ENCODE measurements around the gene OR2Y1.

The OR2Y1 gene

GRCh38 chr5:180690562-180690961 is 49.3 kb downstream of the OR2Y1 start:
- Histone ChIP-seq H3K4me3 (ENCODE audit: low read depth, low read length) (no peak overlapping the region), H3K27ac (no peak overlapping the region)
- in situ Hi-C loops (cut with HindIII; ENCODE audit: low pct_ligation_motif_present, low sequenced_read_pairs) = no loop called here

GRCh38 chr5:180689775-180690174 is 50.1 kb downstream of the OR2Y1 start:
- H3K36me3 ChIP-seq (replicated peaks) = no peaks in the 10 kb centered on the region
- no peak for DNase-seq
- no peak overlapping the region for H3K4me3 ChIP-seq (ENCODE audit: low read depth, low read length)
- in situ Hi-C loops (cut with HindIII; ENCODE audit: low pct_ligation_motif_present, low sequenced_read_pairs) = no loop called here
- H3K27ac ChIP-seq = no peak overlapping the region
- TF ChIP-seq CTCF (IDR thresholded peaks at IDR 0.05; ENCODE audit: low read depth, low read length, missing control alignments) = no peak
- H3K27me3 ChIP-seq (replicated peaks) = peaks cover 5% of the 10 kb centered on the region

More at GRCh38 chr5:180690562-180690961, 49.3 kb downstream of the OR2Y1 start:
- H3K27me3 ChIP-seq (replicated peaks) = peaks cover 5% of the 10 kb centered on the region
- no peaks in the 10 kb centered on the region for H3K36me3 ChIP-seq (replicated peaks)
- no peak for DNase-seq
- TF ChIP-seq CTCF (IDR thresholded peaks at IDR 0.05; ENCODE audit: low read depth, low read length, missing control alignments) = no peak

Data from brain microvascular endothelial cell (primary cell).